HG02870 (cell line): ENCODE measurements around the gene SRD5A1.

Experiments used
- ATAC-seq: cut with Tn5 transposase; IDR thresholded peaks from one replicate; pipeline ENCODE4 v1.9.1; 2021; ENCODE audit warnings: mild to moderate bottlenecking, moderate library complexity; ENCODE audit not compliant: unreplicated experiment

The SRD5A1 gene

GRCh38 chr5:6681682-6682081 is 48.4 kb downstream of the SRD5A1 start:
- ATAC-seq = no peak

DNA sequence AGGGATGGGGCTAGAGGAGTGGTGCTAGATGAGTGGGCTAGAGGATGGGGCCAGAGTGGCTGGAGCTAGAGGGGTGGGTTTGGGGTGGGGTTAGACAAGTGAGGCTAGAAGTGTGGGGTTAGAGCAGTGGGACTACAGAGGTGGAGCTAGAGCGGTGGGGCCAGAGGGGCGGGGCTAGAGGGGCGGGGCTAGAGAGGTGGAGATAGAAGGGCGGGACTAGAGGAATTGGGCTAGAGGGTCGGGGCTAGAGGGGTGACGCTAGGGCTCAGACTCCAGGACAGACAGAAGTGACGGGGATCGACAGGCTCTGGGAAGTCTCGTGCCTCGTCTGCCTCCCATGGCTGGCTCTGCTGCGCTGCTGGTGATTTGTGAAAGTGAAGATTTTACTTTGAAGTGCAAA is 49.0 kb downstream of the SRD5A1 start:
- ATAC-seq = no peak

- no peak for ATAC-seq
Observed at GRCh38 chr5:6683241-6683640, 50.0 kb downstream of the SRD5A1 start.

- ATAC-seq = no peak
Observed at GRCh38 chr5:6684075-6684474, 50.8 kb downstream of the SRD5A1 start.

DNA sequence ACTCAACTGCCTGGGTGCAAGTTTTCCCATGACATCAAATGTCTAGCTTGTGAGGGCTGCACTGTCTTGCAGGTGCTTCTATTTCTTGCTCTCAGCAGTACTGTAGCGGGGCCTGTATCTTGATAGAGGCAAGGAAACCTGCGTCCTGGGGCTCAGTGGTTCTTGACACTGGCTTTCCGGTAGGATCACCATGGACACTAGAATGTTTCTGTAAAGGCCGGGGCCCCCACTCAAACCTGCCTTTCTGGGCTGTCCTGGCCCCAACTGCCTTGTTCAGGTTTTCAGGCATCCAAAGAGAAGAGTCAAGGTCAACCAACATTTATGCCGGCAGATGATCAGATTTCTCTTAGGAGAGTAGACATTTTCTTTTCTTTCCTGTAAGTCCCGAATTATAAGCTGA is 53.3 kb downstream of the SRD5A1 start:
- ATAC-seq = no peak

DNA sequence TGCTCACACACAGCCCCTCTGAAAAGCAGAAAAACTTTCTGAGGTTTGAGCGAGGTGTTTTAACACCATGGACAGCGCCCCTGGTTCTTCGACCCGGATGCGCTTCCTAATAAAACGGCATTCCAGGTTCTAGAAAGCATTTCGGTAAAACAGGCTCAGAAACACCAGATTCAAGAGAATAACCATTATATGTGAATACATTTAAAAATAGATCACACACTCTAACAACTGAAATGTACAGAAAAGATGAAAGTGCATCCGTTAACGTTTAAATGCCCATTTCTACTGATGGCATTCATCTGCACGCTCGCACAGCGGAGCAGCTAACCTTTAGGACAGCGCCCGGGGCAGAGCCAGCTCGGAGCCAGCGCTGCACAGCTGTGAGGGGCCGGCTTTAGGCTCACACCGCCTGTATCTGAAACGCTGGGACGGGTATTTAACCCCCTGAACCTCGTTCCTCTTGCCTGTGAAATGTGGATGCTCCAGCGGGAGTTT is 53.7 kb downstream of the SRD5A1 start:
- no peak for ATAC-seq

DNA sequence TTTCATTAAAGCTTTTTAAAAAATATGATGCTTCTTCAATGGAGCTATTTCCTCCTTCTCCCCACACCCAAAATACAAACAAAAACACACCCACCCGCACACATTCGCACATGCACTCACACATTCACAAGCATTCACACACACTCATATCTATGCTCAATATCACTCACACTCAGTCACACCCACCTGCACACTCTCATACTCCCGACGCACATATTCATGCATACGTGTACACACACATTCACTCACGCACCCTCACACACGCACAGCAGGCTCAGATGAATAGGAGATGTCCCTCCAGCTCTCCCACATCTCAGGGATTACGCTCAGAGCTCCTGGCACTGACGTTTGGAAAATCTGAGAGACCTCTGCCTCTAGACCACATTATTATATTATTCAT is 54.3 kb downstream of the SRD5A1 start:
- ATAC-seq = no peak

GRCh38 chr5:6692906-6693305 is 59.7 kb downstream of the SRD5A1 start:
- ATAC-seq = no peak

DNA sequence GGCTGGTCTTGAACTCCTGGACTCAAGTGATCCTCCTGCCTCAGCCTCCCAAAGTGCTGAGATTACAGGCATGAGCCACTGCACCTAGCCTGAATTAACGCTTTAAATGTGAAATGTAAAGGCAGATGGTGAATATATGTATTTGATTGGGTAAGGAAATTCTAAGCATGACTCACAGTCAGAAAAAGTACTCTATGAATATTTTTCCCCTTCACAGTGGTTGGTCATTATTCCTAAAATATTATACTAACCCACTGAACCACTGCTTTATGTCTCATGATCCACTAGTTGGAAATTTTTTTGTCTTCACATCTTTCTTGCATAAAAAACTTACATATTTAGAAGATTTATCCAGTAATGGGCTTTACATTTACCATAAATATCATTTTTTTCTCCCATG is 65.5 kb downstream of the SRD5A1 start:
- ATAC-seq = no peak

DNA sequence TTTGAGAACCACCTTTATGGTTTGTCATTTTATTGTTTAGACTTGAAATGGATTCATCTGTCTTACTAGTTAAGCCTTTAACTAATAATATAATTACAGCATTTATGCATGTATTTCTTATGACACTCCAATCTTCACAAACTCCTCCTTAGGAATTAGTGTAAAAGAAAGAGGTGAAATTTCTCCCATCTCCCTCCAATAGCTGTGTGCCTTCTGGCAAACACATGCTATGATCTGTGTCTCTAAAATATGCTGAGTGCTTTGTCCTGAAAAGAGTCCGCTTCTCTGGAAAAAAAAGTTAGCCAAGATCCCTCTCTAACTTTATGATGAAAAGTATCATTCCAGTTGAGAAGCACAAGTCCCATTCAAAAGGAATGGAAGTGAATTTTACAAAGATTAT is 66.1 kb downstream of the SRD5A1 start:
- ATAC-seq = no peak

- ATAC-seq = no peak
Observed at GRCh38 chr5:6700074-6700684, 66.9 kb downstream of the SRD5A1 start.

GRCh38 chr5:6700685-6701355 is 67.6 kb downstream of the SRD5A1 start:
- no peak for ATAC-seq

DNA sequence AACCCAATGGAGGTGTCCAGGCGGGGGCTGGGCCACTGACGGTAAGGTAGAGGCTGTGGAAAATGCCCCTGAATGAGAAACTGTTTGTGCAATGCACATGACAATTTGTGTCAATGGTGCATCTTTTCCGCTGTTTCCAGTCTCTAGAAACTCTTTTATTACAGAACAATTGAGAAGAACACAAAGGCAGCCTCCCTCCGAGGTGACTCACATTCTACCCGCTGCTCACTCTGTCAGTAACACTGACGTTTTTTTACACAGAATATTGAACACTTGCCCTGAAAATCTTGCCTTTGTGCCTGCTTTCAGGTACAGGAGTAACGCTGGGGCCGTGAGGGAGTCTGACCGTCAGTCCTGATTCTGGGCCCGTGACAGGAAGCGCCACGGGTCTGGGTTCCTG is 68.3 kb downstream of the SRD5A1 start:
- no peak for ATAC-seq

DNA sequence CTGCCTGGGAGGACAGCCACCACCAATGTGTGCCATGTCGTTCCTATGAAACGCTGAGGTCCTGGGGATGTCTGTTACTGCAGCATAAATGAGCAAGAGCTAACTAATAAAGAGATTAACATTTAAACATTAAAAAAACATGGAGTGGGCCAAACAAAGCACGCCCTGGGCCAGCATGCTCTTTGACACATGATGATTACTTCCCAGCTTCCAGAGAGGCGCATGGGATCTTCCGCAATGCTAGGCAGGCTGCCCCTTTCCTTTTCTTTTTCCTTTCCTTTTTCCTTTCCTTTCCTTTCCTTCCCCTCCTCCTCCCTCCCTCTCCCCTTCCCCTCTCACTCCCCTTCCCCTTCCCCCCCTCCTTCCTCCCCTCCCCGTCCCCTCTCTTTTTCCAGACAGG is 69.4 kb downstream of the SRD5A1 start:
- no peak for ATAC-seq

GRCh38 chr5:6703806-6704205 is 70.6 kb downstream of the SRD5A1 start:
- no peak for ATAC-seq

- no peak for ATAC-seq
Observed at GRCh38 chr5:6704361-6704851, 71.2 kb downstream of the SRD5A1 start.

DNA sequence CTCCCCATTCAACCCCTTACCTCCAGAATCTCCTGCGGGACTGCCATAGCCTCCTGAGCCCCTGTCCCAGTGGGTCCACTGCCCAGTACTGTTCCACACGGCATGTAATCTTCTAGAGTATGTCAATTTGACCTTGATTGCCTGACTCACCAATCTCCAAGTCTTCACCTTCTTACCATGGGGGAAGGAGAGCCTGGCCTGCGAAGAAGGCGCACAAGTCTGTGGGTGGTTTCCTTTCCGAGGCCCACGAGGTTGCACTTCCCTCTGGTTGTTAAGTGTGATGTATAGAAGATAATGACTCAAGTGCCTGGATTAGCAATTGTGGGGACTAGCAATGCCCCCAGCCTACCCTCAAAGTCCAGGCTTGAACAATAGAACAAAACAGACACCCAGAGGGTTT is 71.8 kb downstream of the SRD5A1 start:
- peak; percentile 89 for ATAC-seq

GRCh38 chr5:6705959-6706358 is 72.7 kb downstream of the SRD5A1 start:
- ATAC-seq = no peak

- no peak for ATAC-seq
Observed at GRCh38 chr5:6707852-6708251, 74.6 kb downstream of the SRD5A1 start.

DNA sequence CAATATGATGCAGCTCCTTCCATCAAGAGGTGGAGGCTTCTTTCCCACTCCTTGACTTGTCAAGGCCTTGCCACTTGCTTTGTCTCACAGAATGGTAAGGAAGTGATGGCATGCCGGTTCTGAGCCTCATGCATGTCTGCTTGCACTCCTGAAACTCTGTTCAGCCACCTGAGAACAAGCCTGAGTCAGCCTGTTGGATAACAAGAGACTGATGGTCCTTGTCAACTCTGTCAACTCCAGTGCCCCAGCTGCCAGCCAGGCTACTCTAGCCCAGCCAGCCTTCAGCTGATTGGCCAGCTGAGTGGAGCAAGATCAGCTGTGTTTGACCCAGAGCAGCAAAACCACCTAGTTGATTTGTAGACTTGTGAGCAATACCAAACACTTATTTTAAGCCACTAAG is 75.6 kb downstream of the SRD5A1 start:
- ATAC-seq = no peak

GRCh38 chr5:6710070-6710469 is 76.8 kb downstream of the SRD5A1 start:
- no peak for ATAC-seq

- ATAC-seq = no peak
Observed at GRCh38 chr5:6710551-6711318, 77.5 kb downstream of the SRD5A1 start.
